B cell (primary cell): ENCODE measurements around the gene CERS2. TPM values are rescaled to one million over a fixed set of nuclear protein-coding genes. Genes with fewer than 3 reads are reported as not detected.

ENCODE experiments used
- ATAC-seq: fragments of 200-7000 bp; cut with Tn5 transposase; one replicate; pipeline ENCODE4 v1.10.0; 2021; ENCODE audit warnings: low read depth, mild to moderate bottlenecking, moderate number of reproducible peaks, moderate library complexity
- CTCF ChIA-PET: fragments of 350-600 bp; sonication (Branson Sonifier 250); formaldehyde crosslinking; loops from one replicate; lab custom pipeline; 2021; ENCODE audit warnings: antibody characterized with exemption, inconsistent platforms; lab: Charles Lee
- POLR2A ChIA-PET: fragments of 350-600 bp; sonication (Branson Sonifier 250); formaldehyde crosslinking; loops from one replicate; lab custom pipeline; 2021; ENCODE audit warnings: antibody characterized with exemption; lab: Charles Lee
- DNase-seq: peaks from one replicate; pipeline ENCODE4 v3.0.0; 2013
- H2AFZ ChIP-seq: 2 replicates; pipeline ENCODE4 v1.6.1; 2012; ENCODE audit warnings: mild to moderate bottlenecking, low read depth, low read length; ENCODE audit not compliant: insufficient read depth, poor library complexity, severe bottlenecking
- H3K27ac ChIP-seq, 2 donors: 1 replicate in 1 of 2; 2 replicates in 1 of 2; pipeline ENCODE4 v1.5.1; 2012 to 2013; ENCODE audit warnings: low read length in 2 of 2, mild to moderate bottlenecking in 2 of 2, moderate library complexity in 1 of 2
- H3K27me3 ChIP-seq, 4 experiments: fragments of 200-600 bp in 1 of 4; sonication (generic) in 1 of 4; replicated peaks in 1 of 4; 1 replicate in 2 of 4; 2 replicates in 2 of 4; pipeline versions ENCODE4 v1.6.1 to v1.7.0; 2013 to 2016; ENCODE audit warnings: low read length in 3 of 4, mild to moderate bottlenecking in 2 of 4, mixed read lengths in 1 of 4, moderate library complexity in 1 of 4; ENCODE audit not compliant: insufficient read depth in 4 of 4, control insufficient read depth in 3 of 4; ENCODE audit errors: control extremely low read depth in 1 of 4
- H3K36me3 ChIP-seq, 2 experiments: replicated peaks in 1 of 2; 1 replicate in 1 of 2; 2 replicates in 1 of 2; pipeline versions ENCODE4 v1.6.1 to v1.7.1; 2013; ENCODE audit warnings: low read length in 1 of 2; ENCODE audit not compliant: insufficient read depth in 2 of 2, control insufficient read depth in 1 of 2; ENCODE audit errors: control extremely low read depth in 1 of 2, extremely low read depth in 1 of 2
- H3K4me1 ChIP-seq, 2 donors: fragments of 200-600 bp in 1 of 2; sonication (generic) in 1 of 2; 1 replicate in 1 of 2; 2 replicates in 1 of 2; pipeline versions ENCODE4 v1.5.1 to v1.6.1; 2013 to 2017; ENCODE audit warnings: low read length in 2 of 2; ENCODE audit not compliant: control insufficient read depth in 2 of 2, insufficient read depth in 2 of 2
- H3K4me2 ChIP-seq: replicated peaks from 2 replicates; pipeline ENCODE3; 2012; ENCODE audit warnings: mild to moderate bottlenecking, low read depth, low read length; ENCODE audit not compliant: poor library complexity, severe bottlenecking
- H3K4me3 ChIP-seq, 5 experiments: fragments of 200-600 bp in 1 of 5; sonication (generic) in 1 of 5; 1 replicate in 3 of 5; 2 replicates in 2 of 5; pipeline versions ENCODE4 v1.5.1 to v1.7.0; 2011 to 2016; ENCODE audit warnings: low read length in 4 of 5, mild to moderate bottlenecking in 4 of 5, low read depth in 2 of 5, control low read depth in 1 of 5, moderate library complexity in 1 of 5; ENCODE audit not compliant: insufficient read depth in 1 of 5; ENCODE audit errors: control extremely low read depth in 1 of 5, extremely low read depth in 1 of 5
- H3K79me2 ChIP-seq: fragments of 200-600 bp; sonication (generic); one replicate; pipeline ENCODE4 v1.6.0; 2016; ENCODE audit warnings: low read length; ENCODE audit not compliant: control insufficient read depth, insufficient read depth
- H3K9ac ChIP-seq: fragments of 200-600 bp; sonication (generic); 2 replicates; pipeline ENCODE4 v1.6.1; 2017; ENCODE audit warnings: mild to moderate bottlenecking, low read length, moderate library complexity
- H3K9me3 ChIP-seq, 3 donors: one replicate each; pipeline versions ENCODE4 v1.6.1 to v1.7.1; 2013; ENCODE audit warnings: low read length in 2 of 3; ENCODE audit not compliant: control insufficient read depth in 2 of 3, insufficient read depth in 1 of 3; ENCODE audit errors: control extremely low read depth in 1 of 3
- H4K20me1 ChIP-seq: 2 replicates; pipeline ENCODE4 v1.6.0; 2012; ENCODE audit warnings: mild to moderate bottlenecking, low read length; ENCODE audit not compliant: insufficient read depth, control insufficient read depth, poor library complexity, severe bottlenecking
- H3K27ac Mint-ChIP-seq: one replicate; pipeline ENCODE4 v1.8.0; 2021; ENCODE audit warnings: mixed read lengths
- H3K27me3 Mint-ChIP-seq: one replicate; pipeline ENCODE4 v1.8.0; 2021; ENCODE audit warnings: mixed read lengths
- H3K4me1 Mint-ChIP-seq: one replicate; pipeline ENCODE4 v1.8.0; 2021; ENCODE audit warnings: mixed read lengths
- H3K4me3 Mint-ChIP-seq: one replicate; pipeline ENCODE4 v1.8.0; 2021; ENCODE audit warnings: mixed read lengths
- H3K9me3 Mint-ChIP-seq: one replicate; pipeline ENCODE4 v1.8.0; 2022; ENCODE audit warnings: mixed read lengths; ENCODE audit not compliant: insufficient read depth
- EZH2 ChIP-seq: IDR thresholded peaks from 2 replicates; pipeline ENCODE4 v1.6.1; 2012; ENCODE audit warnings: borderline replicate concordance, low read depth, mild to moderate bottlenecking, moderate library complexity, low read length; ENCODE audit not compliant: insufficient read depth, poor library complexity, severe bottlenecking
- WGBS: methylation state at CpG from one replicate; pipeline ENCODE4 v1.1.5; 2013; ENCODE audit warnings: missing lambda C conversion rate; ENCODE audit not compliant: insufficient coverage; 5-methylcytosine and 5-hydroxymethylcytosine counted together
- intact Hi-C: fragments of 100-400 bp; cut with micrococcal nuclease; formaldehyde crosslinking; loops from one replicate; pipeline ENCODE4 v1.10.0; 2022
- polyA plus RNA-seq: library from polyadenylated mRNA; depleted of rRNA; stranded (reverse); fragments of >200 nt; gene quantifications from 2 replicates; pipeline ENCODE4 v1.2.3, GENCODE V29; 2012
- total RNA-seq, 2 donors: library from RNA; stranded (reverse); fragments of 120-200 nt in 1 of 2; gene quantifications; 1 replicate in 1 of 2; 2 replicates in 1 of 2; pipeline versions ENCODE4 v1.2.3 to v1.2.4, GENCODE V29; 2013 to 2022
- TF ChIP-seq, protein P1 (sequence below): fragments of 200-600 bp; IDR thresholded peaks from one replicate; pipeline ENCODE4 v1.8.0; 2022; ENCODE audit warnings: antibody characterized with exemption, mild to moderate bottlenecking

Gene CERS2
- total and polyA plus RNA-seq, 2 donors (not counting 1 experiment from before 2014, with no cell fraction given): 68.4 to 130 TPM

DNA sequence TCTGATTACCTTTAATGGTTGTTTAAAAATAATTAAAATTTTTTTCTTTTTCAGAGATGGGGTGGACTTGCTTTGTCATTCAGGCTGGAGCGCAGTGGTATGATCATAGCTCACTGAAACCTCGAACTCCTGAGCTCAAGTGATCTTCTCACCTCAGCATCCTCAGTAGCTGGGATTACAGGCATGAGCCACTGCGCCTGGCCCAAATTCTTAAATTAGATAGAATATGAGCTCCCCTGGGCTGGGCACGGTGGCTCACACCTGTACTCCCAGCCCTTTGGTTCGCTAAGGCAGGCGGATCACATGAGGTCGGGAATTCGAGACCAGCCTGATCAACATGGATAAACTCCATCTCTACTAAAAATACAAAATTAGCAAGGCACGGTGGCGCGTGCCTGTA, 17.0 kb downstream of the CERS2 start:
- ChIA-PET POLR2A (no interaction called here), CTCF (interaction anchor here (0.9 to 2.5 kb wide), 4 partner anchors 23 to 49 kb away, joined by 3 to 13 read pairs (median 4); partner anchors contain the start of gene MINDY1)

DNA sequence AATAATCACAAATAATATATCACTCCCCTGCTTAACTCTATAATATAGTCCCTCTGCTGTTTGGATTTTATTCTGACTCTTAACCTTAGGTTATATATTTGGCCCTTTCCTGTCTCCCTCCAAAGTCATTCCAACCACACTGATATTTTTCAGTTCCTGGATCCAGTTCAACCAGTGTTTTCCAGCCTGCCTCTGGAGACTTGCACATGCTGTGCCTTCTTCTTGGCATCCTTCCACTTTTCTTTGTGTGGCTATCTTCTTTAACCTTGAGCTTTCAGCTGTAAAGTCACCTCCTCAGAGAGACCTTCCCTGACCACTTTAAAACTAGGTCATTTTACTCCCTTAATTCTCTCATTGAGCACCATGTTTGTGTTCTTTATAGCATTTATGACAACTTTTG, 19.4 kb downstream of the CERS2 start:
- intact Hi-C loops: no loop called here
- Histone ChIP-seq H3K4me2 (no peak overlapping the region), H3K9ac (no peak overlapping the region), H3K27ac (no peak overlapping the region), H3K4me3 (no peak overlapping the region), H4K20me1 (no peaks in the 10 kb centered on the region), H2AFZ (no peak overlapping the region), H3K79me2 (no peaks in the 10 kb centered on the region), H3K4me1 (no peaks in the 10 kb centered on the region), H3K9me3 (no peaks in the 10 kb centered on the region), H3K36me3 (peaks cover 11 to 73% of the 10 kb centered on the region in 2 experiments), H3K27me3 (no peaks in the 10 kb centered on the region)
- no peaks in the 10 kb centered on the region for H3K27me3 Mint-ChIP-seq
- H3K9me3 Mint-ChIP-seq: no peaks in the 10 kb centered on the region
- H3K4me1 Mint-ChIP-seq: no peaks in the 10 kb centered on the region
- H3K4me3 Mint-ChIP-seq: no peak overlapping the region
- POLR2A ChIA-PET: no interaction called here
- no peak for ATAC-seq
- TF ChIP-seq, protein P1, sequence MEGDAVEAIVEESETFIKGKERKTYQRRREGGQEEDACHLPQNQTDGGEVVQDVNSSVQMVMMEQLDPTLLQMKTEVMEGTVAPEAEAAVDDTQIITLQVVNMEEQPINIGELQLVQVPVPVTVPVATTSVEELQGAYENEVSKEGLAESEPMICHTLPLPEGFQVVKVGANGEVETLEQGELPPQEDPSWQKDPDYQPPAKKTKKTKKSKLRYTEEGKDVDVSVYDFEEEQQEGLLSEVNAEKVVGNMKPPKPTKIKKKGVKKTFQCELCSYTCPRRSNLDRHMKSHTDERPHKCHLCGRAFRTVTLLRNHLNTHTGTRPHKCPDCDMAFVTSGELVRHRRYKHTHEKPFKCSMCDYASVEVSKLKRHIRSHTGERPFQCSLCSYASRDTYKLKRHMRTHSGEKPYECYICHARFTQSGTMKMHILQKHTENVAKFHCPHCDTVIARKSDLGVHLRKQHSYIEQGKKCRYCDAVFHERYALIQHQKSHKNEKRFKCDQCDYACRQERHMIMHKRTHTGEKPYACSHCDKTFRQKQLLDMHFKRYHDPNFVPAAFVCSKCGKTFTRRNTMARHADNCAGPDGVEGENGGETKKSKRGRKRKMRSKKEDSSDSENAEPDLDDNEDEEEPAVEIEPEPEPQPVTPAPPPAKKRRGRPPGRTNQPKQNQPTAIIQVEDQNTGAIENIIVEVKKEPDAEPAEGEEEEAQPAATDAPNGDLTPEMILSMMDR: no peak
- no peak for TF ChIP-seq EZH2
- CTCF ChIA-PET: interaction anchor here (0.6 to 1.2 kb wide), 2 partner anchors 16 to 17 kb away, joined by 3 to 4 read pairs; no protein-coding TSS in a partner anchor
- no peak for DNase-seq
- H3K27ac Mint-ChIP-seq: no peak overlapping the region

More for the DNA sequence above, 17.0 kb downstream of the CERS2 start:
- Histone ChIP-seq H2AFZ (no peak overlapping the region), H3K27me3 (no peaks in the 10 kb centered on the region), H3K9me3 (no peaks in the 10 kb centered on the region), H3K79me2 (no peaks in the 10 kb centered on the region), H3K9ac (no peak overlapping the region), H3K27ac (no peak overlapping the region), H4K20me1 (no peaks in the 10 kb centered on the region), H3K4me3 (no peak overlapping the region), H3K4me2 (no peak overlapping the region), H3K4me1 (no peaks in the 10 kb centered on the region), H3K36me3 (peaks cover 8 to 79% of the 10 kb centered on the region in 2 experiments)
- ATAC-seq (no peak), DNase-seq (no peak)
- TF ChIP-seq, protein P1: no peak
- no peak for TF ChIP-seq EZH2
- intact Hi-C loops: no loop called here
- H3K27ac Mint-ChIP-seq: no peak overlapping the region
- H3K27me3 Mint-ChIP-seq: no peaks in the 10 kb centered on the region
- H3K4me3 Mint-ChIP-seq: no peak overlapping the region
- H3K4me1 Mint-ChIP-seq: no peaks in the 10 kb centered on the region
- H3K9me3 Mint-ChIP-seq: no peaks in the 10 kb centered on the region
- WGBS: 97% methylated on average over 7 of the region's 11 CpGs
